ENCODE data around the gene MAPKAPK3.

The MAPKAPK3 gene

GRCh38 chr3:50652709-50653108, 35.8 kb downstream of the MAPKAPK3 start:
- Histone ChIP-seq H3K9ac (ENCODE audit: insufficient read length, low read depth) (peak overlapping the region; percentile 24), H3K27me3 (ENCODE audit: insufficient read depth, insufficient read length) (no peaks in the 10 kb centered on the region), H3K4me3 (ENCODE audit: insufficient read length, low read depth) (no peak overlapping the region), H3K36me3 (ENCODE audit: insufficient read depth, insufficient read length, low read length) (peaks cover 5% of the 10 kb centered on the region), H3K9me3 (ENCODE audit: insufficient read depth, low read length) (no peaks in the 10 kb centered on the region), H3K4me1 (ENCODE audit: insufficient read depth, insufficient read length) (peaks cover 29% of the 10 kb centered on the region)
- no peak for TF ChIP-seq ZNF274 (IDR thresholded peaks at IDR 0.05; ENCODE audit: low read depth, low read length)
- TF ChIP-seq SUZ12 (IDR thresholded peaks at IDR 0.05; ENCODE audit: extremely low read depth, insufficient read depth, insufficient read length): no peak
- TF ChIP-seq YY1 (IDR thresholded peaks at IDR 0.05; ENCODE audit: insufficient read depth, insufficient read length): no peak
- DNase-seq (ENCODE audit: low read depth, low spot score): peak; percentile 38

- TF ChIP-seq SUZ12 (IDR thresholded peaks at IDR 0.05; ENCODE audit: extremely low read depth, insufficient read depth, insufficient read length): no peak
- no peak for TF ChIP-seq YY1 (IDR thresholded peaks at IDR 0.05; ENCODE audit: insufficient read depth, insufficient read length)
- no peak for TF ChIP-seq ZNF274 (IDR thresholded peaks at IDR 0.05; ENCODE audit: low read depth, low read length)
These were observed 37.1 kb downstream of the MAPKAPK3 start for GRCh38 chr3:50653937-50654595.

DNA sequence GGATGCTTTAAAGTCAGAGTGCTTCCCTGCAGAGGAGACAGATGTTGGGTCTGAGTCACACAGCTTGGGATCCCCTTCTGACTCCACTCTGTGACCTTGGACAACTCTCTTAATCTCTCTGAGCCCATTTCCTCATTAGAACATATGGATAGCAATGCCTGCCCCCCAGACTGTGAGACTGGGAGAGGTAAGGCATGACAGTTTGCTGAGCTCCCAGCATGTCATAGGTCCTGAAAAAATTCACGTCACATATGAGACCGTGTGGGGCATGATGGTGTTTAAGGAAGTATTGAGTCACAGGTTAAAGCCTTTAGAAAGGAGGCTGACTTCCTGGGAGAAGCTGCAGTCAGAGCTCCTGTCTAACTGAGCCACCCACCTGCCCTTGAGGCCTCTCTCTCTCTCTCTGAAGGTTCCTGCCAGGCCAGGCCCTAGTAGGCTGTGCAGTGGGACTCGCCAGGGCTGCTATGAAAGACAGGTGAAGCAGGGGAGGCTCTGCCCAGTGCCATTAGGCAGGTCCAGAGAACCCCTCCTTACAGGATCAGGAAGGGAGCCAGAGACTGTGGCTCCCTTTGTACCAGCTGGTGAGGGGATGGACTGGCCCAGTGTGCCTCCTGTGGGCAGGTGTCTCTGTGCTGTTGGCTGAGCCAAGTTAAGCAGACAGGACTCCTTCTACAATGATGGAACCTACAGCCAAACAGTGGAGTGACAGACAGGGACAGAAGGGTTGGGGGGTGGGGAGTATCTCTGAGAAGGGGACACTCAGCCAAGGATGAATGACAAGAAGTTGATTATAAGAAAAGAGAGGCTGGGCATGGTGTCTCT, 38.3 kb downstream of the MAPKAPK3 start:
- TF ChIP-seq ZNF274 (IDR thresholded peaks at IDR 0.05; ENCODE audit: low read depth, low read length) (no peak), YY1 (IDR thresholded peaks at IDR 0.05; ENCODE audit: insufficient read depth, insufficient read length) (no peak), SUZ12 (IDR thresholded peaks at IDR 0.05; ENCODE audit: extremely low read depth, insufficient read depth, insufficient read length) (no peak)
- DNase-seq (ENCODE audit: low read depth, low spot score): no peak
- Histone ChIP-seq H3K9me3 (ENCODE audit: insufficient read depth, low read length) (no peaks in the 10 kb centered on the region), H3K27me3 (ENCODE audit: insufficient read depth, insufficient read length) (no peaks in the 10 kb centered on the region), H3K4me3 (ENCODE audit: insufficient read length, low read depth) (no peak overlapping the region), H3K36me3 (ENCODE audit: insufficient read depth, insufficient read length, low read length) (no peaks in the 10 kb centered on the region), H3K9ac (ENCODE audit: insufficient read length, low read depth) (no peak overlapping the region), H3K4me1 (ENCODE audit: insufficient read depth, insufficient read length) (peaks cover 17% of the 10 kb centered on the region)

More at GRCh38 chr3:50653937-50654595, 37.1 kb downstream of the MAPKAPK3 start:
- Histone ChIP-seq H3K9me3 (ENCODE audit: insufficient read depth, low read length) (no peaks in the 10 kb centered on the region), H3K9ac (ENCODE audit: insufficient read length, low read depth) (no peak overlapping the region), H3K27me3 (ENCODE audit: insufficient read depth, insufficient read length) (no peaks in the 10 kb centered on the region), H3K4me1 (ENCODE audit: insufficient read depth, insufficient read length) (peaks cover 25% of the 10 kb centered on the region), H3K36me3 (ENCODE audit: insufficient read depth, insufficient read length, low read length) (no peaks in the 10 kb centered on the region), H3K4me3 (ENCODE audit: insufficient read length, low read depth) (no peak overlapping the region)
- no peak for DNase-seq (ENCODE audit: low read depth, low spot score)

DNA sequence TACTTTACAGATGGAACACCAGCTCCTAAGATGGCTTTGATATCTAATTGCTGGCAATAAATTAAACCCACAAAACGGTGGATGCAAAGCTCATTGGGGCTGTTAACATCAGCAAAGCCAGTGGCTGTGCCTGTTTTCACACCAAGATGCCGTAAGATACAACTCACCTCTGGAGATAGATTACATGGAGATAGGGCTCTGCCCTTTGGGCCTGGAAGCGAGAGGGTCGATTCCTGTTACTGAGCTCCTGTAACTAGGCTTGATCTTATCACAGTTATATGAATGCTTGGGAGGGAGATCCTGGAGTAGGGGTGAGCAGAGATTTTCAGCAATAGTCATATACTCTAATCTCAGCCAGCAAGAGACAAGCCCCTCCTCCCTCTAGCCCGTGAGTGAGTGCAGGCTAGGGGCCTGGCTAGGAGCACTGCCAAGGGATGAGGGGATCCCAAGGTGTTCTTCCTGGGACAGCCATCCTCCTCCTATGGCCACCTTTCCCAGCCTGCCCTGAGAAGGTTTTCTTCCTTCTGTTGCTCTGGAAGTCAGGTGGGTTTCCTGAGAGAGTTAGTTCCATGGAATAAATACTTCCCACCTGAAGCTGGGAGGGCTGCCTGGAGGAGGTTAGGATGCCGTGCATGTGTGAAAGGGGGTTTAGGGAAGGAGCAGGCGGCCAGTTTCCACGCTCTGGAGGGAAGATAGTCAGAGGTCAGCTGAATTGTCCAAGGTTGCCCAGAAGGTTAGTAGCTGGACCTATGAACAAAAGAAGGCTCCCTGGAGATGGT, 39.7 kb downstream of the MAPKAPK3 start:
- Histone ChIP-seq H3K4me3 (ENCODE audit: insufficient read length, low read depth) (no peak overlapping the region), H3K36me3 (ENCODE audit: insufficient read depth, insufficient read length, low read length) (no peaks in the 10 kb centered on the region), H3K27me3 (ENCODE audit: insufficient read depth, insufficient read length) (no peaks in the 10 kb centered on the region), H3K9me3 (ENCODE audit: insufficient read depth, low read length) (no peaks in the 10 kb centered on the region), H3K4me1 (ENCODE audit: insufficient read depth, insufficient read length) (peaks cover 11% of the 10 kb centered on the region), H3K9ac (ENCODE audit: insufficient read length, low read depth) (no peak overlapping the region)
- DNase-seq (ENCODE audit: low read depth, low spot score): no peak
- TF ChIP-seq YY1 (IDR thresholded peaks at IDR 0.05; ENCODE audit: insufficient read depth, insufficient read length) (no peak), ZNF274 (IDR thresholded peaks at IDR 0.05; ENCODE audit: low read depth, low read length) (no peak)

DNA sequence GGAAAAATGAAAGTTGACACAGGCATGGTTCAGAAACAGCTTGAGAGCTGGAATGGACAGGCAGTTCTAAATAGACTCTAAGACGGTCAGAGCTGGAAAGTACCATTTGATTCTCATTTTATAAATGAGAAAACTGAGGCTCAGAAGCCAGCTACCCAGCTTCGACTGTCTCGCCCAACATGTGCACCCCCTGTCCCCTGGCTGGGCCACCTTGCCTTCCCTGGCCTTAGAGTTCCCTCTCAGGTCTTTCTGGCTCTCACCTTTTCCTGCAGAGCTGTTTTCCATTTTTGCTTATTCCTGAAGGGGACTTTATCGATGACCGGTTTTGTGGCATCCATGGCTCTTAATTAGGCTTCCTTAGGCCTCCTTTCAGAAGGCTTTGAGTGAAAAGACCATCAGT, 40.5 kb downstream of the MAPKAPK3 start:
- TF ChIP-seq ZNF274 (IDR thresholded peaks at IDR 0.05; ENCODE audit: low read depth, low read length) (no peak), YY1 (IDR thresholded peaks at IDR 0.05; ENCODE audit: insufficient read depth, insufficient read length) (no peak), SUZ12 (IDR thresholded peaks at IDR 0.05; ENCODE audit: extremely low read depth, insufficient read depth, insufficient read length) (no peak)
- H3K4me1 ChIP-seq (ENCODE audit: insufficient read depth, insufficient read length): peaks cover 6% of the 10 kb centered on the region
- no peaks in the 10 kb centered on the region for H3K36me3 ChIP-seq (ENCODE audit: insufficient read depth, insufficient read length, low read length)
- no peak overlapping the region for H3K4me3 ChIP-seq (ENCODE audit: insufficient read length, low read depth)
- no peak overlapping the region for H3K9ac ChIP-seq (ENCODE audit: insufficient read length, low read depth)
- no peaks in the 10 kb centered on the region for H3K9me3 ChIP-seq (ENCODE audit: insufficient read depth, low read length)
- DNase-seq (ENCODE audit: low read depth, low spot score): no peak
- H3K27me3 ChIP-seq (ENCODE audit: insufficient read depth, insufficient read length): no peaks in the 10 kb centered on the region

DNA sequence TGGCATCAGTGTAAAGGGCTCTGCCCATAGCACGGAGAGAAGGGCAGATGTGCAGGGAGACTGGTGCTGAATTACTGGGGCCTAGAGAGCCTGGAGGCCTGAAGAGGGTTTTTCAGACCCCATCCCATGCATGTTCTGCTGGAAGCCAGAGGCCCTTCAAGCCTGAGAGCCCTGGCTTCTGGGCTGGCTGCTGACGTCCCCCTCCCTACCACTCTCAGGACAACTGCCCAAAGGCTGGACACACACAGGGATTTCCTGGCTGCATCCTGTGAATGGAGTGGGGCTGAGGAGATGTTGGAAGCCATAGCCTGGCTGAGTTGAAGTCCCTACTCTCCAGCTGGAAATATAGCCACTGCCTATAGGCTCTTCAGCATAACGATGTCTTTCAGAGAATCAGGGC, 40.9 kb downstream of the MAPKAPK3 start:
- Histone ChIP-seq H3K4me3 (ENCODE audit: insufficient read length, low read depth) (no peak overlapping the region), H3K4me1 (ENCODE audit: insufficient read depth, insufficient read length) (peaks cover 2% of the 10 kb centered on the region), H3K36me3 (ENCODE audit: insufficient read depth, insufficient read length, low read length) (no peaks in the 10 kb centered on the region), H3K27me3 (ENCODE audit: insufficient read depth, insufficient read length) (no peaks in the 10 kb centered on the region), H3K9ac (ENCODE audit: insufficient read length, low read depth) (no peak overlapping the region), H3K9me3 (ENCODE audit: insufficient read depth, low read length) (no peaks in the 10 kb centered on the region)
- TF ChIP-seq YY1 (IDR thresholded peaks at IDR 0.05; ENCODE audit: insufficient read depth, insufficient read length) (no peak), SUZ12 (IDR thresholded peaks at IDR 0.05; ENCODE audit: extremely low read depth, insufficient read depth, insufficient read length) (no peak), ZNF274 (IDR thresholded peaks at IDR 0.05; ENCODE audit: low read depth, low read length) (no peak)
- DNase-seq (ENCODE audit: low read depth, low spot score): no peak

- H3K36me3 ChIP-seq (ENCODE audit: insufficient read depth, insufficient read length, low read length): no peaks in the 10 kb centered on the region
- no peak overlapping the region for H3K9ac ChIP-seq (ENCODE audit: insufficient read length, low read depth)
- H3K9me3 ChIP-seq (ENCODE audit: insufficient read depth, low read length): no peaks in the 10 kb centered on the region
- H3K4me1 ChIP-seq (ENCODE audit: insufficient read depth, insufficient read length): no peaks in the 10 kb centered on the region
- no peak overlapping the region for H3K4me3 ChIP-seq (ENCODE audit: insufficient read length, low read depth)
- TF ChIP-seq ZNF274 (IDR thresholded peaks at IDR 0.05; ENCODE audit: low read depth, low read length): no peak
- TF ChIP-seq SUZ12 (IDR thresholded peaks at IDR 0.05; ENCODE audit: extremely low read depth, insufficient read depth, insufficient read length): no peak
- no peak for TF ChIP-seq YY1 (IDR thresholded peaks at IDR 0.05; ENCODE audit: insufficient read depth, insufficient read length)
- no peaks in the 10 kb centered on the region for H3K27me3 ChIP-seq (ENCODE audit: insufficient read depth, insufficient read length)
- DNase-seq (ENCODE audit: low read depth, low spot score): no peak
These were observed 41.5 kb downstream of the MAPKAPK3 start for GRCh38 chr3:50658416-50658815.
